HG03175 (cell line): ENCODE results near the gene ANKRD35.
"Not testable (repeated sequence)": the region's sequence is repeated elsewhere in the genome, so short reads cannot be mapped to it uniquely, and the experiment has no call there.

Experiments
- ATAC-seq: cut with Tn5 transposase; IDR thresholded peaks from one replicate; pipeline ENCODE4 v1.9.1; 2021; ENCODE audit warnings: mild to moderate bottlenecking, moderate library complexity; ENCODE audit not compliant: unreplicated experiment

Gene ANKRD35

DNA sequence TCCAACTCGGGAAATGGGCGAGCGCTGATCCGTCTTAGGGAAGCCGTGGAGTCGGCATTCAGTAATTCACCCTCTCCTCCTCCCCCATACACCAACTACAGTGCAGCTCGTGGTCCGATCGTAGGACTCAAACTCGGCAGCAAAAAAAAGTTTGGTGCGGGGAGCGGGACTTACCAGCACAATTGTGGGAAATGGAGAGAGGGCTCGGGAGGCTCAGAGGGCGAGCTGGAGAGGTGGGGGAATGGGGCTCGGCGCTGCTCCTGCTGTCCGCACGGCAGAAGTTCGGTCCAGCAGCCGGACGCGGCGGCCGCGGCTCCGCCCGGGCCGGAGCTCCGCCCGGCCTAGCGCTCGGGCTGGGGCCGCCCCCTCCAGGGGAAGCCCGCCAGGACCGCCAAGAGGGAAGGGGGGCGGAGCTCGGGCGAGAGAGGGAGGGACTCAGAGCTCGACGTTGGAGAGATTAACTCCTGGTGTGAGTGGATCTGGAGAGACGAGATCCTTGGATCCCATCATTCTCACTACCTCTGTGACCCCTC is 26.1 kb downstream of the ANKRD35 start:
- peak; percentile 63 for ATAC-seq

DNA sequence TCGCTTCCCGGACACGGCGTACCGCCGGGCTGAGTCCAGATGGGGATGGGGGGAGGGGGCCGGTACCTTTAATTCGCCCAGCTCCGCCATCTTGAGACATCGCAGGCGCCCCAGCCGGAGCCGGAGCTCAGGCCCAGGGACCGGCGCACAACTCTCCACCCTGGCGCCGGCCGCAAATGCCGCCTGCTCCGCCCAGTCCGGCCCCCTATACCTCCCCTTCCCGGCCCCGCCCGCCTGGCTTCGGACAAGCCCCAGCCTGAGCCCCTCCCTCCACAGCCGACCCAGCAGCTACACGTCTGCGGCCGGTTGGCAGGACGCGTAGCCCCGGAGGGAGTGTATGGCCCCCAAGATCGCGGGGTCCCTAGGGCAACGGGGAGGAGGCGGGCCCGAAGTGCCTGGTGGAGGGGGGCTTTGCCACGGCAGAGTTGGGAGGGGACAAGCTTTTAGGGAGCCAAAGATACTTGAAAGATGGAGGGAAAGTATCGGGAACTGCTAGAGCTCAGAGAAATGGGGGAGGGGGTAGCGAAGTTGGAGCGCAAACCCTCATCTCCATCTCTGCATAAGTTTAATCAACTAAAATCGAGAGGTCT is 26.7 kb downstream of the ANKRD35 start, which contains the start of gene PIAS3:
Gene PIAS3, minus strand, starts transcription at position 181 of the 590 bp plus-strand sequence. Its CDS starts 91 bp downstream, at position 90.
- ATAC-seq: peak; percentile 89

- ATAC-seq: peak; percentile 21
Observed at GRCh38 chr1:145858238-145858900, 27.3 kb downstream of the ANKRD35 start.

DNA sequence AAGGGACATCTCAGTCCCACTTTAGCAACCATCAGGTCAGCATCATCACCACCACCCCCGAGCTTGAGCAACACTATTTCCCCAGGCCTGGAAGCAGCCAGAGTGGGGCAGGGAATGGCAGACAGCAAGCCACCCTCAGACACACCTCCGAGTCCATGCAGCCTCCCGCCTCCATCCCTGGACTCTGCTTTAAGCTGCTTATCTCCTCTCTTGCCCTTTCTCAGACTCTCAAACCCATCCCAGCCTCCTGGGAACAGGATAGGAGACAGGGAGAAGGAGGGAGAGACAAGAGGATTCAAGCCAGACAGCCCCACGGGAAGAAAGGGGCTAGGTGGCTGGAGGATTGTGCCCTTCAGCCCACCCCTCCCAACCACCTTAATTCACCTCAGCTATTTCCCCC is 28.5 kb downstream of the ANKRD35 start:
- no peak for ATAC-seq

DNA sequence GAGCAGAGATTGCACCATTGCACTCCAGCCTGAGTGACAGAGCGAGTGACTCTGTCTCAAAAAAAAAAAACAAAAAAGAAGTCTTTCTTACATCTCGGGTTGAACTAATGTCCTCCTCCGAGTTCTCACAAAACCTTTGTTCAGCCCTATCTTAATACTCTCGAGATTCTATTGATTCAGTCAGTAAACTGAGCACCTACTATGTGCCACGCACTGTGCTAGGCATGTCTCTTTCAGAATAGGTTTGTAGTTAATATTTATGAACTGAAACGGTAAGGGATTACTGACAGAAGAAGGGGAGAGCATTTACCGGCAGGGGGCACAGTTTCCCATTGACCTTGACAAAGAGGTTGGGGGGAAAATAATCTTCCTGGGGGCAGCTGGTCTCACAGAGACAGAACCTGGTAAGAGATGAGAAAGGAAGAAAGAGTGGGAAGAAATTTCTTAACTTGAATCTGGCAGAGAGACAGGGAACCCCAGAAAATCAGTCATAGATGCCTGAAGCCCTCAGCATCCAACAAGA is 30.2 kb downstream of the ANKRD35 start:
- no peak for ATAC-seq

GRCh38 chr1:145849356-145850160 is 36.1 kb downstream of the ANKRD35 start:
- ATAC-seq: no peak

DNA sequence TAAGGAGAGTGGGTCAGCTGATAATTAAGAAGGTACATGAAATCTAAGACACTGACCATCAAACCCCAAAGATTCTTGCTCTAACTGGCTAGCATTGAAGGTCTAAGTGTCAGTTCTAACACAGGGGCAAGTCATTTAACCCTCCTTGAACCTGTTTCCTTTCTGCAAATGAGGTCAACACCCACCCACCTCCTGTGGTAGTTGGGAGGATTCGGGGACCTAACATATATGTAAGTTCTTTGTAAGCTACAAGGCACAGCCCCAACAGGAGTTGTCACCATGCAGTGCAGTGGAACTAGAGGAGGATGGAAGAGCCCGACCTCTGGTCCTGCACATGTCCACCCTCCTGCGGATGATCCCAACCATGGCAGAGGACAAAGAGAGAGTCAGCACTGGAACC is 37.8 kb downstream of the ANKRD35 start:
- no peak for ATAC-seq

- ATAC-seq: no peak
Observed at GRCh38 chr1:145846201-145846612, 39.5 kb downstream of the ANKRD35 start.

DNA sequence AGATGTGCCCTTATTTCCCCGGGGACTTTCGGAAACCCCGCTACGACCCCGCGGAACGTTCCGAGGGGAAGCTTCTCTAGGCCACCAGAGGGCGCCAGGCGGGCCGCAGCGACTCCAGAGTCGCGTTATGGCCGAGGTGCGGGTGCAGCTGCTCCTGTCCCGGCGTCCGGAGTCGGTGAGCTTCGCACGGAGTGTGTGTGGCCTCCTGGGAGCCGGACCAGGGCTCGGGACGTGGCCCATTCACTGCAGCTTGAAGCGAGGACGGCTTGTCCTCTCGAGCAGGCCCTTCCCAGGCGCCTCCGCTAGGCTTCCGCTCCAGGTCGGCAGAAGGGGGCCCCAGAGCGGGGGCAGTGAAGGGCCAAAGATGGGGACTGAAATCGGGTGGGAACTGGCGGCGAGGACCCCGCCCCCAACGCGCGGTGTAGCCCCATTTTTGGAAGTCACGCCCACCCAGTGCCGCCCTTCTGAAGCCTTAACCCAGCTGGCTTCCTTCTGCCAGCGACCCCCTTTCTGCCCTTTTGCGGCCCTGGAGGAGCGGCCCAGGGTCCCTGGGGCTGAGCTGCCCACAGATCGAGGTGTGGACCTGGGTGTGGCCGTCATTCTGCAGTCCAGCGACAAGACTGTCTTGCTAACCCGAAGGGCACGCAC is 40.0 kb downstream of the ANKRD35 start, which contains the start of gene NUDT17:
Gene NUDT17, plus strand, starts transcription at position 117 of the 648 bp plus-strand sequence. Its CDS starts 11 bp downstream, at position 128.
- ATAC-seq: peak; percentile 54

DNA sequence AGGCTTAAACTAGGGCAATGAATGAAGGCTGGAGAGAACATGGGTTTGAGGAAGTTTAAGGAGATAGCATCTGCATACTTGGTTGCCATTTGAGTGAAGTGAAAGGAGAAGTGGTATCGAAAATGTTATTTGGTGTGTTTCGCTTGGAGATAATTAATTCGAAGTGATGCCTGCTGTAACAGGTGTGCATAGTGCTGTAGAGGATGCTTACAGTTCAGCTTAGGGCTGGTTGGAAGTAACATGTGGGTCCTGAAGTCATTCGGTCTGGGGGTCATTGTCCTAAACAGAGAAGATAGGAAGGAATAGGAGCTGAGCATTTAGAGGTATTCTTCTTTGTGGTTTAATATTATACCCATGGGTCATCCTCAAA is 40.5 kb downstream of the ANKRD35 start:
- ATAC-seq: peak; percentile 78

DNA sequence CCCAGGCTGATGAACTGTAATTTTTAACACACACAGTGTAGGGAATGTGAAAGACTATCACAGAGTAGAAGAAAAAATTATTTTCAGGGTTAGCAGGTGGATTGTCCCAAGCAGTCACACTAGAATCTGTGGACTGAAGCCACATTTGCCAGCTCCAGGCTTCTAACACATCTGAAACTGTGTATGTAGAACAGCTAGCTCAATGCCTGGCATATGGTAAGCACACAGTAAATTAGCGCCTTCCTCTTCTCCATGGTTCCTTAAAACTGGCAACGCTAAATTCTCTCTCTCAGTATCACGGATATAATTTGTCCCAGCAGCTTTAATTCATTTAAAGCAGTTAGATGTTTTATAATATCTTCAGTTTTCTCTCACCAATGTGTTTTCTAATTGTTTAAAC is 42.6 kb downstream of the ANKRD35 start:
- ATAC-seq: no peak

- no peak for ATAC-seq
Observed at GRCh38 chr1:145837656-145838055, 48.0 kb downstream of the ANKRD35 start.

DNA sequence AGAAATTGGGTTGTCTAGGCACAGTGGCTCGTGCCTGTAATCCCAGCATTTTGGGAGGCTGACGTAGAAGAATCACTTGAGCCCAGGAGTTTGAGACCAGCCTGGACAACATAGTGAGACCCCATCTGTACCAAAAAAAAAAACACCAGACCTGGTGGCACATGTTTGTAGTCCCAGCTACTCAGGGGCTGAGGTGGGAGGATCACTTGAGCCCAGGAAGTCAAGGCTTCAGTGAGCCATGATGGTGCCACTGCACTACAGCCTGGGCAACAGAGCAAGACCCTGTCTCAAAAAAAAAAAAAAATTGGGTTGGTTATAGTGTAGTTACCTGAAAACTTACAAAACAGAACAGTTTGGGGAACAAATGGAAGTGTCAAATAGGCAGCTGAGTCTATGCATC is 54.9 kb downstream of the ANKRD35 start:
- not testable (repeated sequence) for ATAC-seq

GRCh38 chr1:145828367-145829026 is 57.2 kb downstream of the ANKRD35 start:
- no peak for ATAC-seq

- ATAC-seq: no peak
Observed at GRCh38 chr1:145827966-145828365, 57.7 kb downstream of the ANKRD35 start.

- no peak for ATAC-seq
Observed at GRCh38 chr1:145826030-145826429, 59.6 kb downstream of the ANKRD35 start.

DNA sequence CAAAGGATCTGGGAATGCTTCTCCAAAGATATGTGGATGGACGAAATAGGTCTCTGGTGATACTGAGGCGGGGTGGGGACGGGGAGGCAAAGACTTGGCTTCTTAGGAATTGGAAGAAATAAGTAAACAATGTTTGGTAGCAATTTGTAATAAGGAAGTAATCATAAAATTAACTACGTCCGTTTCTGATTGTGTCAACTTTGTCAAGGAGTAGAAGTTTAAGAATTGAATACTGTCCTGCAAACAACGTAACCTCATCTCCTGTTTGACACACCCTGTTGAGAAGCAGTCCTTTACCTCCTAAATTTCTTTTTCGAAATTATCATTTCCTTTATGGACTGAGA is 61.2 kb downstream of the ANKRD35 start:
- no peak for ATAC-seq

- peak; percentile 84 for ATAC-seq
Observed at GRCh38 chr1:145823565-145824498, 61.8 kb downstream of the ANKRD35 start, which contains the start of the genes POLR3C and RNF115. Gene POLR3C, plus strand, starts transcription at chr1:145824200. Its CDS starts 1,577 bp downstream, at chr1:145825777. Gene RNF115, minus strand, starts transcription at chr1:145824095. Its CDS starts 222 bp downstream, at chr1:145823873.

GRCh38 chr1:145822779-145823331 is 62.8 kb downstream of the ANKRD35 start:
- not testable (repeated sequence) for ATAC-seq
